GM12878 (cell line): Measurements from ENCODE around the gene F8A1. TPM values are rescaled to one million over a fixed set of nuclear protein-coding genes. Genes with fewer than 3 reads are reported as not detected.
"Not testable (repeated sequence)": the region's sequence is repeated elsewhere in the genome, so short reads cannot be mapped to it uniquely, and the experiment has no call there.

Experiments
- ATAC-seq: fragments of 200-7000 bp; cut with Tn5 transposase; 3 replicates; pipeline ENCODE4 v1.9.1; 2020; ENCODE audit warnings: mild to moderate bottlenecking, moderate library complexity
- BruUV-seq: library from RNA; stranded (reverse); fragments of 400-500 nt; replicated peaks from 2 replicates; lab custom pipeline; 2021; lab: Mats Ljungman, UMichigan
- CTCF ChIA-PET: fragments of 300-600 bp; sonication (Branson Sonifier 250); formaldehyde crosslinking; extraction: SDS; loops from one replicate; lab custom pipeline; 2021; ENCODE audit warnings: inconsistent platforms; lab: Yijun Ruan, JAX
- POLR2A ChIA-PET: fragments of 350-600 bp; formaldehyde crosslinking; extraction: SDS; loops from one replicate; lab custom pipeline; 2021; ENCODE audit warnings: inconsistent platforms; lab: Charles Lee
- RAD21 ChIA-PET: fragments of 300-600 bp; sonication (Branson Sonifier 250); formaldehyde crosslinking; loops from one replicate; lab custom pipeline; 2023; ENCODE audit warnings: antibody characterized with exemption; ENCODE audit not compliant: unreplicated experiment; lab: Charles Lee
- SMC1A ChIA-PET: fragments of 300-600 bp; sonication (Branson Sonifier 250); formaldehyde crosslinking; loops from one replicate; lab custom pipeline; 2023; ENCODE audit not compliant: unreplicated experiment, uncharacterized antibody; lab: Charles Lee
- DNase-seq: peaks from one replicate; pipeline ENCODE4 v3.0.0-alpha.2; 2011; ENCODE audit warnings: low read depth, low spot score
- FAIRE-seq: peaks from 3 replicates; lab custom pipeline; 2011; peaks lifted over from hg19 to GRCh38; lab: Jason Lieb, UNC
- H2AFZ ChIP-seq: 2 replicates; pipeline ENCODE4 v1.6.0; 2011; ENCODE audit warnings: low read depth, low read length, control low read depth; ENCODE audit not compliant: control insufficient read depth
- H3K27ac ChIP-seq: 2 replicates; pipeline ENCODE4 v1.5.1; 2011; ENCODE audit warnings: control low read depth; ENCODE audit not compliant: control insufficient read depth, insufficient read depth
- H3K27me3 ChIP-seq, 2 experiments: replicated peaks in 1 of 2; 2 replicates each; pipeline versions ENCODE4 v1.6.0 to v1.6.1; 2011; ENCODE audit warnings: low read length in 1 of 2; ENCODE audit not compliant: control insufficient read depth in 2 of 2, insufficient read depth in 2 of 2
- H3K36me3 ChIP-seq, 2 experiments: 2 replicates each; pipeline ENCODE4 v1.5.1; 2011; ENCODE audit warnings: low read length in 1 of 2; ENCODE audit not compliant: control insufficient read depth in 2 of 2, insufficient read depth in 2 of 2
- H3K4me1 ChIP-seq: 2 replicates; pipeline ENCODE4 v1.6.1; 2011; ENCODE audit warnings: mild to moderate bottlenecking, low read length, moderate library complexity, mixed read lengths; ENCODE audit not compliant: control insufficient read depth, insufficient read depth
- H3K4me2 ChIP-seq: 2 replicates; pipeline ENCODE4 v1.6.0; 2011; ENCODE audit warnings: control low read depth; ENCODE audit not compliant: control insufficient read depth, insufficient read depth
- H3K4me3 ChIP-seq: fragments of 200-600 bp; sonication (generic); 2 replicates; pipeline ENCODE4 v1.5.1; 2016
- H3K79me2 ChIP-seq: 2 replicates; pipeline ENCODE4 v1.6.0; 2011; ENCODE audit warnings: low read length; ENCODE audit not compliant: control insufficient read depth, insufficient read depth
- H3K9ac ChIP-seq: 2 replicates; pipeline ENCODE4 v1.8.0; 2011; ENCODE audit warnings: low read length, control low read depth, mixed read lengths; ENCODE audit not compliant: control insufficient read depth, insufficient read depth
- H3K9me3 ChIP-seq: replicated peaks from 3 replicates; pipeline ENCODE4 v1.5.1; 2011; ENCODE audit warnings: mild to moderate bottlenecking, low read length; ENCODE audit not compliant: control insufficient read depth, insufficient read depth
- H4K20me1 ChIP-seq: 2 replicates; pipeline ENCODE4 v1.6.0; 2011; ENCODE audit not compliant: control insufficient read depth, insufficient read depth
- CREB1 ChIP-seq: IDR thresholded peaks from 2 replicates; pipeline ENCODE4 v1.6.1; 2012; ENCODE audit warnings: low read depth, mild to moderate bottlenecking, inconsistent platforms
- ZBTB11 ChIP-seq: fragments of 450-650 bp; formaldehyde crosslinking; IDR thresholded peaks from 2 replicates; pipeline ENCODE4 v1.5.0; 2022; ENCODE audit warnings: mild to moderate bottlenecking, missing genetic modification characterization
- ZSCAN29 ChIP-seq: fragments of 450-650 bp; IDR thresholded peaks from 2 replicates; pipeline ENCODE4 v1.6.1; 2017; ENCODE audit warnings: mild to moderate bottlenecking, moderate library complexity
- WGBS: methylation state at CpG from one replicate; pipeline ENCODE4 v1.1.6; 2016; ENCODE audit warnings: low lambda C conversion rate; ENCODE audit not compliant: insufficient replicate concordance, insufficient coverage; ENCODE audit errors: missing lambda C conversion rate; 5-methylcytosine and 5-hydroxymethylcytosine counted together
- in situ Hi-C: fragments of 300-500 bp; cut with MboI; formaldehyde crosslinking; loops from 9 replicates; pipeline ENCODE4 v1.14.3; 2018; ENCODE audit warnings: mixed read lengths
- intact Hi-C: fragments of 100-400 bp; cut with micrococcal nuclease; formaldehyde crosslinking; loops from one replicate; pipeline ENCODE4 v1.14.2; 2022; ENCODE audit not compliant: unreplicated experiment
- polyA plus RNA-seq, 11 experiments: library from polyadenylated mRNA; depleted of rRNA in 4 of 11; unstranded in 6 of 11; stranded (reverse) in 5 of 11; fragments of >200 nt; fragmentation: Nextera tagmentation in 4 of 11; fragmentation: Illumina TruSeq in 1 of 11; extraction: Ambion mirVana in 4 of 11; extraction: Trizol in 1 of 11; gene quantifications; 1 replicate in 1 of 11; 2 replicates in 10 of 11; pipeline versions ENCODE4 v1.2.1 to v1.2.3, GENCODE V29; 2011 to 2016; ENCODE audit warnings: inconsistent platforms in 2 of 11, missing spikeins in 2 of 11, low read depth in 1 of 11
- total RNA-seq, 4 experiments: library from RNA; depleted of rRNA in 3 of 4; stranded (reverse); fragments of >200 nt in 3 of 4; fragmentation: Illumina TruSeq in 1 of 4; extraction: Trizol in 1 of 4; gene quantifications; 2 replicates each; pipeline versions ENCODE4 v1.2.1 to v1.2.3, GENCODE V29; 2013 to 2021

F8A1 gene
- total and polyA plus RNA-seq, 10 of the 15 experiments (the other 5 are each of a cell fraction or from before 2014, with no cell fraction given), result 7.0 to 76.4 (median 16.0) TPM

- in situ Hi-C loops (no loop called here), intact Hi-C loops (no loop called here)
- Histone ChIP-seq H4K20me1 (no peaks in the 10 kb centered on the region), H3K4me3 (no peak overlapping the region)
- CTCF ChIA-PET, result interaction anchor here (0.8 to 3.3 kb wide), 4 partner anchors 9 to 698 kb away, joined by 3 to 31 read pairs (median 4); no protein-coding TSS in a partner anchor
- DNase-seq, result no peak
- RAD21 ChIA-PET, result interaction anchor here (1.7 kb wide), 1 partner anchor 9 kb away, joined by 7 read pairs; no protein-coding TSS in a partner anchor
- TF ChIP-seq ZSCAN29 (no peak), ZBTB11 (CRISPR knock-in tag) (no peak), CREB1 (no peak)
- TF ChIP-seq, all 136 proteins: peak for 0
- Histone ChIP-seq H3K27ac (no peak overlapping the region), H3K4me1 (no peaks in the 10 kb centered on the region), H3K9ac (no peak overlapping the region), H3K36me3 (no peaks in the 10 kb centered on the region), H2AFZ (no peak overlapping the region), H3K4me2 (no peak overlapping the region), H3K9me3 (no peaks in the 10 kb centered on the region; the same call in 2 of the 3 replicates), H3K79me2 (no peaks in the 10 kb centered on the region), H3K27me3 (no peaks in the 10 kb centered on the region)
- ChIA-PET SMC1A (interaction anchor here (1.0 to 3.5 kb wide), 2 partner anchors 9 to 18 kb away, joined by 3 to 18 read pairs; no protein-coding TSS in a partner anchor), POLR2A (no interaction called here)
- 58% methylated on average over 3 of the region's 3 CpGs for WGBS
- no TSS peak for BruUV-seq
- ATAC-seq, result no peak
- FAIRE-seq, result no peak
These were observed 22.7 kb downstream of the F8A1 start for GRCh38 chrX:154908821-154909220.

GRCh38 chrX:154910048-154910447 lies 23.9 kb downstream of the F8A1 start:
- H3K4me3 ChIP-seq, ATAC-seq, H3K79me2 ChIP-seq, H3K27ac ChIP-seq, H3K27me3 ChIP-seq, FAIRE-seq, RAD21 ChIA-PET, H3K4me2 ChIP-seq, POLR2A ChIA-PET, H2AFZ ChIP-seq, DNase-seq, H4K20me1 ChIP-seq, BruUV-seq, H3K36me3 ChIP-seq, H3K9ac ChIP-seq, H3K9me3 ChIP-seq, H3K4me1 ChIP-seq: not testable (repeated sequence)
- SMC1A ChIA-PET, result interaction anchor here (3.5 kb wide), 1 partner anchor 8 kb away, joined by 18 read pairs; no protein-coding TSS in a partner anchor
- WGBS, result 83% methylated on average over 4 of the region's 4 CpGs
- in situ Hi-C loops, result loop anchor here (10.0 kb wide), 1 partner anchor 235 kb away; no protein-coding TSS in a partner anchor
- CTCF ChIA-PET, result interaction anchor here (3.3 kb wide), 1 partner anchor 8 kb away, joined by 31 read pairs; no protein-coding TSS in a partner anchor
- intact Hi-C loops, result loop anchor here (10.0 kb wide), 1 partner anchor 175 kb away; no protein-coding TSS in a partner anchor

- H2AFZ ChIP-seq, H3K79me2 ChIP-seq: not testable (repeated sequence)
- intact Hi-C loops, result loop anchor here (10.0 kb wide), 1 partner anchor 174 kb away; no protein-coding TSS in a partner anchor
These were observed 24.4 kb downstream of the F8A1 start for GRCh38 chrX:154910528-154910927.

More at GRCh38 chrX:154910528-154910927, 24.4 kb downstream of the F8A1 start:
- CTCF ChIA-PET, DNase-seq, POLR2A ChIA-PET, H3K27ac ChIP-seq, RAD21 ChIA-PET, H3K36me3 ChIP-seq, FAIRE-seq, ATAC-seq, H3K27me3 ChIP-seq, SMC1A ChIA-PET, H3K4me3 ChIP-seq, H3K4me1 ChIP-seq, BruUV-seq, H3K9ac ChIP-seq, H3K4me2 ChIP-seq, H4K20me1 ChIP-seq, H3K9me3 ChIP-seq: not testable (repeated sequence)
- in situ Hi-C loops, result loop anchor here (10.0 kb wide), 1 partner anchor 234 kb away; no protein-coding TSS in a partner anchor
- WGBS, result 51% methylated on average over 9 of the region's 11 CpGs
